ENCODE measurements around the gene COL16A1.

DNA sequence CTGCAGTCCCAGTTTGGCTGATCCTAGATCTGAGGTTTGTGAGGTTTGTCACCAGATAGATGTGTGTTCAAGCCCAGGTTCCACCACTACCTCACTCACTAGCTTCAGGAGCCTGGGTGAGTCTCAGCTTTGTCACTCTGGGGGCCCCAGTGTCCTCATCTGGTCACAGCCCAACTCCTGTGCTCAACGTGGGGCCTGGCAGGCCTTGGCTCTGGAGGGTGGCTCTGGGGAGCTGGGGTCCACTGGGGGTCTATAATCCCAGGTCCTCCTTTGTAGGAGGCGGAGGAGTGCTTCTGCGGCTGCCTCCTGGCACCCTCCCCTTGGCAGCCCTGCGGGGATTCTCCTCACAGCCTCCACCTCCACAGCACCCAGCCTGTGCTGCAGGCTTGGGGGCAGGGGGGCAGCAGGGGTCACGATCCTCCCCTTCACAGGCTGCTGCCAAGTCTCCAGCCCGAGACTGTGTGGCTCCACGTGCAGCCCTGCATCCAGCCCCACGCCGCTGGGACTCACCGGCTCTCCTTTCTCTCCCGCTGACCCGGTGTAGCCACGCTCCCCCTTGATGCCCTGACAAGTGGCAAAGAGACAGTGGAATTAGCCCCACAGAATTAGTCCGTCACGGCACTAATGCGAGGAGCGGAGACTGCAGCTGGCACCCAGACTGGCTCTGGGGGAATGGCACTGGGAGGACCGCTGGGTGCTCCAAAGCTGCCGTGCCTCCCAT, 36.6 kb downstream of the COL16A1 start:
- TF ChIP-seq, protein P1, sequence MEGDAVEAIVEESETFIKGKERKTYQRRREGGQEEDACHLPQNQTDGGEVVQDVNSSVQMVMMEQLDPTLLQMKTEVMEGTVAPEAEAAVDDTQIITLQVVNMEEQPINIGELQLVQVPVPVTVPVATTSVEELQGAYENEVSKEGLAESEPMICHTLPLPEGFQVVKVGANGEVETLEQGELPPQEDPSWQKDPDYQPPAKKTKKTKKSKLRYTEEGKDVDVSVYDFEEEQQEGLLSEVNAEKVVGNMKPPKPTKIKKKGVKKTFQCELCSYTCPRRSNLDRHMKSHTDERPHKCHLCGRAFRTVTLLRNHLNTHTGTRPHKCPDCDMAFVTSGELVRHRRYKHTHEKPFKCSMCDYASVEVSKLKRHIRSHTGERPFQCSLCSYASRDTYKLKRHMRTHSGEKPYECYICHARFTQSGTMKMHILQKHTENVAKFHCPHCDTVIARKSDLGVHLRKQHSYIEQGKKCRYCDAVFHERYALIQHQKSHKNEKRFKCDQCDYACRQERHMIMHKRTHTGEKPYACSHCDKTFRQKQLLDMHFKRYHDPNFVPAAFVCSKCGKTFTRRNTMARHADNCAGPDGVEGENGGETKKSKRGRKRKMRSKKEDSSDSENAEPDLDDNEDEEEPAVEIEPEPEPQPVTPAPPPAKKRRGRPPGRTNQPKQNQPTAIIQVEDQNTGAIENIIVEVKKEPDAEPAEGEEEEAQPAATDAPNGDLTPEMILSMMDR (IDR thresholded peaks at IDR 0.05) = no peak
- no peak for TF ChIP-seq EP300 (IDR thresholded peaks at IDR 0.05; ENCODE audit: low read depth)
- TF ChIP-seq POLR2AphosphoS5 (IDR thresholded peaks at IDR 0.05) = no peak

All from transverse colon (tissue), 4 donors.